Sigmoid colon (tissue), 7 donors: ENCODE measurements around the gene R3HDM2. TPM values are rescaled to one million over a fixed set of nuclear protein-coding genes. Genes with fewer than 3 reads are reported as not detected.
A peak's percentile ranks its signal among the peaks of the same experiment; 100 is the strongest.

Source experiments
- DNase-seq: peaks from one replicate; pipeline ENCODE4 v3.0.0-alpha.2; 2019
- H3K27ac ChIP-seq, 4 donors: fragments of 200-600 bp; sonication (generic); one replicate each; pipeline ENCODE4 v1.5.1; 2016 to 2019; ENCODE audit warnings: mild to moderate bottlenecking in 1 of 4
- H3K27me3 ChIP-seq, 3 donors: fragments of 200-600 bp; sonication (generic); one replicate each; pipeline ENCODE4 v1.5.1; 2019; ENCODE audit warnings: mild to moderate bottlenecking in 1 of 3
- H3K36me3 ChIP-seq, 4 donors: fragments of 200-600 bp; sonication (generic); one replicate each; pipeline ENCODE4 v1.5.1; 2016 to 2019
- H3K4me1 ChIP-seq, 4 donors: fragments of 200-600 bp; sonication (generic); one replicate each; pipeline ENCODE4 v1.5.1; 2017 to 2019
- H3K4me3 ChIP-seq, 4 donors: fragments of 200-600 bp; sonication (generic); one replicate each; pipeline ENCODE4 v1.5.1; 2017 to 2019; ENCODE audit warnings: mild to moderate bottlenecking in 2 of 4, moderate library complexity in 1 of 4
- H3K9me3 ChIP-seq, 4 donors: fragments of 200-600 bp in 3 of 4; sonication (generic) in 3 of 4; one replicate each; pipeline versions ENCODE4 v1.5.1 to v1.6.1; 2013 to 2019
- CTCF ChIP-seq, 4 experiments: fragments of 450-650 bp in 3 of 4; fragments of 200-600 bp in 1 of 4; IDR thresholded peaks; one replicate each; pipeline ENCODE4 v1.5.1; 2016 to 2019; ENCODE audit warnings: antibody characterized with exemption in 4 of 4, mild to moderate bottlenecking in 3 of 4, moderate library complexity in 2 of 4
- EP300 ChIP-seq, 4 donors: sonication (generic); formaldehyde crosslinking; IDR thresholded peaks; one replicate each; pipeline ENCODE4 v1.6.1; 2017; ENCODE audit warnings: antibody characterized with exemption in 4 of 4
- POLR2A ChIP-seq, 2 donors: fragments of 450-650 bp; IDR thresholded peaks; one replicate each; pipeline ENCODE4 v1.6.1; 2016; ENCODE audit warnings: antibody characterized with exemption in 2 of 2, mild to moderate bottlenecking in 2 of 2, moderate library complexity in 2 of 2
- POLR2AphosphoS5 ChIP-seq, 4 donors: sonication (generic); formaldehyde crosslinking; IDR thresholded peaks; one replicate each; pipeline ENCODE4 v1.6.1; 2017; ENCODE audit warnings: antibody characterized with exemption in 4 of 4
- WGBS, 2 donors: extraction: QIAGEN DNeasy Blood & Tissue Kit; methylation state at CpG; one replicate each; pipeline ENCODE4 v1.1.7; 2013; 5-methylcytosine and 5-hydroxymethylcytosine counted together
- intact Hi-C: fragments of 100-400 bp; cut with DNase I; formaldehyde crosslinking; loops from one replicate; pipeline ENCODE4 v1.15.1; 2023
- polyA plus RNA-seq, 3 donors: library from polyadenylated mRNA; stranded (reverse); fragments of 200-250 nt; gene quantifications; one replicate each; pipeline ENCODE4 v1.2.3, GENCODE V29; 2013
- total RNA-seq, 4 donors: library from RNA; depleted of rRNA; stranded (reverse); fragments of >200 nt; gene quantifications; one replicate each; pipeline ENCODE4 v1.1.0, GENCODE V29; 2016
- donor health status: healthy with polysubstance abuse.
- donor health status: Bipolar disorder and iron deficiency.
- donor health status: healthy.

The R3HDM2 gene
- total and polyA plus RNA-seq, 7 donors: 10.9 to 37.7 (median 28.3) TPM

- Histone ChIP-seq H3K4me1 (peaks cover 8 to 38% (median 27%) of the 10 kb centered on the region in 4 donors), H3K9me3 (no peaks in the 10 kb centered on the region), H3K27me3 (peaks cover 0 to 17% (median 0%) of the 10 kb centered on the region in 3 donors), H3K36me3 (no peaks in the 10 kb centered on the region), H3K27ac (peak overlapping the region in 3 of 4 donors; percentile 83 to 91 (median 89)), H3K4me3 (peak overlapping the region; percentile 56 to 71 (median 64))
- intact Hi-C loops: loop anchor here (2.0 kb wide), 1 partner anchor 86 kb away; the partner anchor contains the start of gene DCTN2
- TF ChIP-seq CTCF (IDR thresholded peaks at IDR 0.05) (no peak), POLR2AphosphoS5 (IDR thresholded peaks at IDR 0.05) (no peak), EP300 (IDR thresholded peaks at IDR 0.05) (no peak), POLR2A (IDR thresholded peaks at IDR 0.05) (no peak)
- 3 to 6% methylated on average over 6 of the region's 6 CpGs for WGBS, 2 donors
- no peak for DNase-seq
These were observed 29.6 kb upstream of the R3HDM2 start for GRCh38 chr12:57460468-57460784.

DNA sequence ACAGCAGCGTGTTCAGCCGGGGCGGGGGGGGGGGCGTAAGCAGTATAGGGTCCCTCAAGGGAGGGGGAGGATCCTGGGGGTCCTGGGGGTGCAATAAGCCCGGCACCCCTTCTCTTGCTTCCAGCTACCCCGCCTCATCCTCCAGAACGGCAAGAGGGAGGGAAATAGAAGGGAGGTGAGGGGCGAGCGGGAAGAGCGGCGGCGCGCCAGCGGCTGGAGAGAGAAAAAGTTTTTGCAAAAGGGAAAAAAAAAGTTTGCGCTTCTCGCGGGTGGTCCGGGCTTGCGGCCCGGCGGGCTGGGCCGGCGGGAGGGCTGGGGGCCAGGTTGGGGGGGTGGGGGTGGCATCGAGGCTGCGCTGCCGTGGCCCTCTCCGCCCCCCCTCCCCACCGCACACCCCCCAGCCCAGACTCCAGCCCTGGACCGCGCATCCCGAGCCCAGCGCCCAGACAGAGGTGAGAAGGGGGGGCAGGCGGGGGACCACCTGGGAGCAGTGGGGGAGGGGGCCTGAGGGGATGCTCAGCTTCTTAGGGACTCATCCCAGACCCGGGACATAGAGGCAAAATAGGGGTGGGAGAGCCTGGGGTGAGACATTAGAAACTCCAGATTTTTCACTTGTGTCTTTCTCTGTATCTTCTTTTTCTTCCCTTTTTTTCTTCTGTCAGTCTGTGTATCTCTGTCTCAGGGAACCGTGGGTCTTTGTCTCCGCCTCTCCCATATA, 29.1 kb upstream of the R3HDM2 start, which contains the start of gene GLI1:
Gene GLI1 (plus strand): TSS at position 36 of the 718 bp plus-strand sequence. CDS start 3,907 bp downstream, outside the sequence.
- WGBS, 2 donors: 0% methylated on average over 36 of the region's 36 CpGs
- Histone ChIP-seq H3K4me1 (peaks cover 8 to 38% (median 27%) of the 10 kb centered on the region in 4 donors), H3K27ac (peak within 1 kb of the TSS; percentile 80 to 91 (median 86)), H3K36me3 (no peaks in the 10 kb centered on the region), H3K4me3 (peak within 1 kb of the TSS; percentile 56 to 71 (median 64)), H3K9me3 (no peaks in the 10 kb centered on the region), H3K27me3 (peaks cover 0 to 19% (median 0%) of the 10 kb centered on the region in 3 donors)
- no peak for DNase-seq
- intact Hi-C loops: loop anchor here (2.0 kb wide), 2 partner anchors 29 to 87 kb away; partner anchors contain the start of genes DCTN2 and R3HDM2
- TF ChIP-seq CTCF (IDR thresholded peaks at IDR 0.05) (no peak), POLR2AphosphoS5 (IDR thresholded peaks at IDR 0.05) (no peak), EP300 (IDR thresholded peaks at IDR 0.05) (no peak), POLR2A (IDR thresholded peaks at IDR 0.05) (no peak)

GRCh38 chr12:57459055-57459749, 28.4 kb upstream of the R3HDM2 start:
- peak; percentile 93 to 99 (median 96) for TF ChIP-seq CTCF (IDR thresholded peaks at IDR 0.05)
- peak in 2 of 4 donors; percentile 9 to 52 for TF ChIP-seq POLR2AphosphoS5 (IDR thresholded peaks at IDR 0.05)
- TF ChIP-seq POLR2A (IDR thresholded peaks at IDR 0.05): no peak
- TF ChIP-seq EP300 (IDR thresholded peaks at IDR 0.05): no peak
- H3K4me1 ChIP-seq: peaks cover 8 to 38% (median 27%) of the 10 kb centered on the region in 4 donors
- H3K27me3 ChIP-seq: peaks cover 0 to 19% (median 0%) of the 10 kb centered on the region in 3 donors
- DNase-seq: peak; percentile 96
- intact Hi-C loops: loop anchor here (2.0 kb wide), 1 partner anchor 28 kb away; the partner anchor contains the start of gene R3HDM2
- WGBS, 2 donors: 0% methylated on average over 24 of the region's 24 CpGs
- H3K4me3 ChIP-seq: peak overlapping the region; percentile 56 to 71 (median 62)
- H3K9me3 ChIP-seq: no peaks in the 10 kb centered on the region
- H3K36me3 ChIP-seq: no peaks in the 10 kb centered on the region
- H3K27ac ChIP-seq: peak overlapping the region; percentile 80 to 91 (median 86)

DNA sequence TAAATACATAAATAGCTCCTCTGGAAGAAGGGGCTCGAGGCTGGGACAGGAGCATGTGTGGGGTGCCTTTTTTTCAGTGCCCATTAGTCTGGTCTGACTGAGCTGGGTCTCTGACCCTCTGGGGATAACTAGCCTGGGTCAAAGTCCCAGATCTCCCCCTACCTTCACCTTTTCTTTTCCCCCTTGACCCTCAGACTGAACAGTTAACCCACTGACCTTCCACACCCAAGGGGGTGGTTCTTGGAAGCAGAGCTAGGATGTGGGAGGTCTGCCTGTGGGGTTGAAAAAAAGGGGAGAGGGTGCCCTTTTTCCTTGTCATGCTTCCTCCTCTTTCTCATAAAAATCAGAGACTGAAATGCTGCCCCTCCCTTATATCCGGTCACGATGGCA, 27.8 kb upstream of the R3HDM2 start:
- H3K27ac ChIP-seq: peak overlapping the region; percentile 80 to 91 (median 86)

More for the DNA sequence above, 27.8 kb upstream of the R3HDM2 start:
- Histone ChIP-seq H3K36me3 (no peaks in the 10 kb centered on the region), H3K9me3 (no peaks in the 10 kb centered on the region), H3K4me3 (peak overlapping the region; percentile 56 to 71 (median 62)), H3K27me3 (peaks cover 0 to 19% (median 0%) of the 10 kb centered on the region in 3 donors), H3K4me1 (peaks cover 8 to 38% (median 27%) of the 10 kb centered on the region in 4 donors)
- 22 to 24% methylated on average over 3 of the region's 3 CpGs for WGBS, 2 donors
- TF ChIP-seq POLR2AphosphoS5 (IDR thresholded peaks at IDR 0.05): no peak
- TF ChIP-seq POLR2A (IDR thresholded peaks at IDR 0.05): no peak
- TF ChIP-seq CTCF (IDR thresholded peaks at IDR 0.05): no peak
- no peak for TF ChIP-seq EP300 (IDR thresholded peaks at IDR 0.05)
- intact Hi-C loops: loop anchor here (2.0 kb wide), 1 partner anchor 28 kb away; the partner anchor contains the start of gene R3HDM2
- no peak for DNase-seq
